Kidney (tissue), 14 donors: ENCODE data around the gene RAB6B. TPM values are rescaled to one million over a fixed set of nuclear protein-coding genes. Genes with fewer than 3 reads are reported as not detected.
A peak's percentile ranks its signal among the peaks of the same experiment; 100 is the strongest.

Experiments
- DNase-seq, 5 donors: peaks; one replicate each; pipeline ENCODE4 v3.0.0-alpha.2; 2013 to 2020
- FAIRE-seq: peaks from 2 replicates; lab custom pipeline; 2012; peaks lifted over from hg19 to GRCh38; lab: Jason Lieb, UNC
- H3K27ac ChIP-seq, 2 donors: one replicate each; pipeline ENCODE4 v1.7.0; 2013; ENCODE audit warnings: low read depth in 2 of 2, low read length in 2 of 2, inconsistent platforms in 1 of 2
- H3K27me3 ChIP-seq: one replicate; pipeline ENCODE4 v1.7.1; 2013; ENCODE audit warnings: low read length, inconsistent platforms; ENCODE audit not compliant: control insufficient read depth, insufficient read depth
- H3K36me3 ChIP-seq, 3 donors: one replicate each; pipeline versions ENCODE4 v1.7.0 to v1.7.1; 2013; ENCODE audit warnings: low read length in 3 of 3, control low read depth in 1 of 3, inconsistent platforms in 1 of 3; ENCODE audit not compliant: insufficient read depth in 3 of 3, control insufficient read depth in 2 of 3
- H3K4me1 ChIP-seq, 3 donors: one replicate each; pipeline versions ENCODE4 v1.7.0 to v1.7.1; 2013; ENCODE audit warnings: low read length in 3 of 3, inconsistent platforms in 1 of 3, low read depth in 1 of 3; ENCODE audit not compliant: control insufficient read depth in 2 of 3, insufficient read depth in 2 of 3
- H3K4me3 ChIP-seq, 3 donors: one replicate each; pipeline versions ENCODE4 v1.7.0 to v1.8.1; 2013; ENCODE audit warnings: low read length in 3 of 3, control low read depth in 1 of 3, inconsistent platforms in 1 of 3
- H3K9ac ChIP-seq, 3 donors: one replicate each; pipeline versions ENCODE4 v1.7.0 to v1.7.1; 2013; ENCODE audit warnings: low read length in 3 of 3, control low read depth in 1 of 3, inconsistent platforms in 1 of 3
- H3K9me3 ChIP-seq, 3 donors: one replicate each; pipeline versions ENCODE4 v1.7.0 to v1.7.1; 2013; ENCODE audit warnings: low read length in 3 of 3, control low read depth in 1 of 3, inconsistent platforms in 1 of 3; ENCODE audit not compliant: control insufficient read depth in 2 of 3, insufficient read depth in 1 of 3
- CTCF ChIP-seq: IDR thresholded peaks from 3 replicates; pipeline ENCODE4 v1.5.1; 2012; ENCODE audit warnings: mild to moderate bottlenecking, moderate library complexity, borderline replicate concordance; ENCODE audit not compliant: insufficient read depth; ENCODE audit errors: extremely low read depth
- intact Hi-C: fragments of 100-400 bp; cut with DNase I; formaldehyde crosslinking; loops from one replicate; pipeline ENCODE4 v1.11.1; 2022
- polyA plus RNA-seq: library from polyadenylated mRNA; stranded (reverse); fragments of 350-450 nt; fragmentation: Illumina TruSeq; extraction: RNeasy Lipid Tissue Mini Kit (QIAGEN cat#74804); gene quantifications from one replicate; pipeline ENCODE4 v1.2.3, GENCODE V29; 2014; ENCODE audit warnings: low read depth, low replicate concordance; ENCODE audit not compliant: insufficient read depth
- total RNA-seq: library from RNA; stranded (reverse); fragmentation: NEBNext Ultra II Directional; extraction: Animal tissue kit (Norgen Biotek cat#: 25700); gene quantifications from one replicate; pipeline ENCODE4 v1.2.1, GENCODE V29; 2021
- donor health status: control.
- donor health status: control.
- donor health status: control.
- donor health status: control.
- donor health status: control.
- donor health status: DM: yes; HTN: yes; CAD: no.
- donor health status: Normal renal cell carcinoma (clear cell type).

RAB6B gene
- total and polyA plus RNA-seq, 2 donors from 2014 or later, result 6.6 to 17.7 TPM

GRCh38 chr3:133928903-133929607 lies 33.4 kb upstream of the RAB6B start:
- no peaks in the 10 kb centered on the region for H3K27me3 ChIP-seq
- no peak overlapping the region for H3K27ac ChIP-seq
- H3K9me3 ChIP-seq, result no peaks in the 10 kb centered on the region
- no peaks in the 10 kb centered on the region for H3K36me3 ChIP-seq
- H3K4me1 ChIP-seq, result peaks cover 0 to 3% (median 3%) of the 10 kb centered on the region in 3 donors
- TF ChIP-seq CTCF, result no peak
- FAIRE-seq (no peak), DNase-seq (peak in 1 of 5 donors; percentile 4)
- intact Hi-C loops, result no loop called here
- no peak overlapping the region for H3K9ac ChIP-seq
- H3K4me3 ChIP-seq, result no peak overlapping the region

DNA sequence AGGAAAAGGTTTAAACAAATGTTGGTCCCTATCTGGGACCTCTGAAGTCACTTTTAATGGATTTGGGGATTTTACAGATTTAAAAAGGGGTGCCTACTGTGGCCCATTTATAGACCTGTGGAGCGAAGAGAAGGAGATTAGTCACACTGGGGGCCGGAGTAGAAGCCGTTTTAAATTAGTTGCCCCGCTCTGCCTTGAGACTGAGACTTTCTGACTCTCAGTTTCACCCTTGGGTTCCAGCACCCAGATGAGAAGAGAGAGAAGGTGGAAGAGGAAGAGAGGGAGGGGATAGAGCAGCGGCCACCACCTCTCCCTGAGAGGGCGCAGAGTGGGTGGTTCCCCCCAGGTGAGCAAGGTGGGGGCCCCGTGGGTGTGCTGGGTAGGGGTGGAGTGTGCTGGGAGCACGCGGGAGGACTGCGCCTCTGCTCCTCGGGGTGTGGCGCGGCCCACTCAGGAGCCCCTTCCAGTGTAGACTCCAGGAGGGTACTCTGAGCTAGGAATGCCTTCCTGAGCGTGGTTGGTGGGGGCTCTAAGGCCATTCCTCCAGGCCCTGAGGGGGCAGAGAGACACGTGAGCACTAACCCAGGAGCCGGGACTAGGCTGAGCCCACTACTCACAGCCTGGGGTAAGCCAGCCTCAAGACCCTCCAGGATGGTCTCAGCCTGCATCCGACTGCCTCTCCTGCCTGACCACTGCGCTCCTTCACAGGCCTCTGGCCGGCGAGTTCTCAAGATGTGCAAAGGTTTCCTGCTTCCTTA lies 32.6 kb upstream of the RAB6B start:
- Histone ChIP-seq H3K4me3 (peak overlapping the region in 1 of 3 donors; percentile 42), H3K9ac (peak overlapping the region in 1 of 3 donors; percentile 20), H3K36me3 (no peaks in the 10 kb centered on the region), H3K9me3 (no peaks in the 10 kb centered on the region), H3K27ac (no peak overlapping the region), H3K27me3 (no peaks in the 10 kb centered on the region), H3K4me1 (peaks cover 0 to 3% (median 3%) of the 10 kb centered on the region in 3 donors)
- intact Hi-C loops, result no loop called here
- FAIRE-seq (no peak), DNase-seq (no peak)
- no peak for TF ChIP-seq CTCF

GRCh38 chr3:133927540-133928066 lies 31.9 kb upstream of the RAB6B start:
- peak overlapping the region in 1 of 3 donors; percentile 20 for H3K9ac ChIP-seq
- H3K27ac ChIP-seq, result no peak overlapping the region
- intact Hi-C loops, result no loop called here
- H3K9me3 ChIP-seq, result no peaks in the 10 kb centered on the region
- peak; percentile 58 to 85 (median 70) for DNase-seq
- peak; percentile 64 for TF ChIP-seq CTCF
- peak overlapping the region; percentile 3 to 62 (median 44) for H3K4me3 ChIP-seq
- no peak for FAIRE-seq
- H3K27me3 ChIP-seq, result no peaks in the 10 kb centered on the region
- no peaks in the 10 kb centered on the region for H3K36me3 ChIP-seq
- peaks cover 0 to 3% (median 3%) of the 10 kb centered on the region in 3 donors for H3K4me1 ChIP-seq
